Panc1 (cell line): ENCODE results near the gene PSD4.

ENCODE experiments used
- CTCF ChIP-seq: fragments of 450-650 bp; IDR thresholded peaks from 2 replicates; pipeline ENCODE4 v1.5.1; 2017; ENCODE audit warnings: mild to moderate bottlenecking
- POLR2AphosphoS5 ChIP-seq: IDR thresholded peaks from 2 replicates; pipeline ENCODE4 v1.6.1; 2012; ENCODE audit warnings: mild to moderate bottlenecking, low read depth, low read length, moderate library complexity
- TCF7L2 ChIP-seq: IDR thresholded peaks from 2 replicates; pipeline ENCODE4 v1.6.1; 2011; ENCODE audit warnings: mild to moderate bottlenecking, low read depth, low read length, inconsistent platforms

GRCh38 chr2:113253453-113253852, 79.7 kb downstream of the PSD4 start:
- TF ChIP-seq CTCF (no peak), TCF7L2 (no peak), POLR2AphosphoS5 (no peak)
